Measurements from ENCODE around the gene SORCS2.

DNA sequence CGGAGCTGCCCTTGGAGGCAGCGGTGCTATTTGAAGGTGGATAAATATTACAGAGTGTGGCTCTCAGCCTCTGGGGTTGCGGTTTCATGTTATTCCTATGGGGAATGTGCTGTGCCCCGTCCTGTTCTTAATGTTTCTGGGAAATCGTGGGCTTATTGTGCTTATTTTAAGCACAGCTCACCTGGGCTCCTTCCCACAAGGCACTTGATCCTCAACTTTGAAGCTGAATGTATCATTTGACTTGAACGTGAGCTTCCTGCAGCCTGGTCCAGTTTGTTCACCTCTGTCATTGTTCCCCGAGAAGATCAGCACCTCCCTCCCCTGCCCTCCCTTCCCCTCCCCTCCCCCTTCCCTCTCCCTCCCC, 3.9 kb downstream of the SORCS2 start:
- TF ChIP-seq CTCF (IDR thresholded peaks at IDR 0.05 in 4 of 5, conservative IDR thresholded peaks at IDR 0.05 in 1 of 5): no peak
- no peak for TF ChIP-seq POLR2A (IDR thresholded peaks at IDR 0.05)

Measured in gastrocnemius medialis (tissue), 4 donors.